Mesodermal cell (in vitro differentiated cells): ENCODE measurements around the gene KLLN.
"Not testable (repeated sequence)": the region's sequence is repeated elsewhere in the genome, so short reads cannot be mapped to it uniquely, and the experiment has no call there.

ENCODE experiments used
- H3K27ac ChIP-seq: 2 replicates; pipeline ENCODE4 v1.7.0; 2013; ENCODE audit warnings: mild to moderate bottlenecking, low read depth, low read length, moderate library complexity; ENCODE audit not compliant: severe bottlenecking
- H3K36me3 ChIP-seq: 2 replicates; pipeline ENCODE4 v1.7.1; 2013; ENCODE audit warnings: mild to moderate bottlenecking, low read length, moderate library complexity; ENCODE audit not compliant: control insufficient read depth, insufficient read depth
- H3K4me1 ChIP-seq: one replicate; pipeline ENCODE4 v1.7.1; 2013; ENCODE audit warnings: mild to moderate bottlenecking, low read length; ENCODE audit not compliant: insufficient read depth, control insufficient read depth, poor library complexity, severe bottlenecking
- H3K4me3 ChIP-seq: 2 replicates; pipeline ENCODE4 v1.7.0; 2013; ENCODE audit warnings: low read length, control low read depth, mild to moderate bottlenecking; ENCODE audit not compliant: insufficient read depth, poor library complexity, severe bottlenecking; ENCODE audit errors: extremely low read depth
- H3K9me3 ChIP-seq: 2 replicates; pipeline ENCODE4 v1.7.1; 2013; ENCODE audit warnings: mild to moderate bottlenecking, low read length, moderate library complexity; ENCODE audit not compliant: control insufficient read depth
- WGBS, 2 experiments: methylation state at CpG; one replicate each; pipeline ENCODE4 v1.1.5; 2013; ENCODE audit warnings: missing lambda C conversion rate in 2 of 2; ENCODE audit not compliant: insufficient coverage in 2 of 2; 5-methylcytosine and 5-hydroxymethylcytosine counted together

KLLN gene

DNA sequence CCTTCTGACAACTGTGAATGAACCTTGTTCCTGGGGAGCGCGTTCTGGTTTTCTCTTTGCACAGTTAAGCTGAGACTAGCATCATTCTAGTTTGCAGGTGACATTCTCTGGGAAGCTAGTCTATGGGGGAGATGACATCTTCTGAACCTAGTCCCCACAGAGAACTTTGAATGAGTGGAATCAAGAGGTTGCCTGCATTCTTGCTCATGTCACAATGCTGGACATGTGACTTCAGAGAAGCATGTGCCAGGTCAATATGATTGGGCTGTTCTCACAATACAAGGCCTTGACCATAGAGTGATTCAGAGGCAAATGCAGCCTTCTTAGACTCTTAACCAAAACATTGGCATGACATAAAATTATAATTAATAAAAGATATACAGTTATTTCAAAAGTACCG is 22.1 kb downstream of the KLLN start:
- Histone ChIP-seq H3K27ac (no peak overlapping the region), H3K4me1 (no peaks in the 10 kb centered on the region), H3K36me3 (no peaks in the 10 kb centered on the region), H3K4me3 (no peak overlapping the region), H3K9me3 (no peaks in the 10 kb centered on the region)
- 100% methylated on average over 2 of the region's 3 CpGs for WGBS, 2 experiments

DNA sequence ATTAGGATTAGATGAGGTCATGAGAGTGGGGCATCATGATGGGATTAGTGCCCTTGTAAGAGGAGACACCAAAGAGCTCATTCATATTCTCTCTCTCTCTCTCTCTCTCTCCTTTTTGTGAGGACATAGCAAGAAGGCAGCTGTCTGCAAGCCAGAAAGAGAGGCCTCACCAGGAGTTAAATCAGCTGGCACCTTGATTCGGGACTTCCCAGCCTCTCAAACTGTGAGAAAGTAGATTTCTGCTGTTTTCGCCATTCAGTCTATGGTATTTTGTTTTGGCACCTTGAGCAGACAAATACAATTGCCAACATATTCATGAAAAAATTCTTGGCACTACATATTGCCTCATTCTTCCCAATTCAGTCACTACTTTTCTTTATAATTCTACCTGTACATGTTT is 24.7 kb downstream of the KLLN start:
- H3K4me1 ChIP-seq: no peaks in the 10 kb centered on the region
- no peaks in the 10 kb centered on the region for H3K36me3 ChIP-seq
- no peaks in the 10 kb centered on the region for H3K9me3 ChIP-seq
- H3K4me3 ChIP-seq: no peak overlapping the region
- 93 to 100% methylated on average over 1 to 2 of the region's 2 CpGs for WGBS, 2 experiments
- H3K27ac ChIP-seq: no peak overlapping the region

DNA sequence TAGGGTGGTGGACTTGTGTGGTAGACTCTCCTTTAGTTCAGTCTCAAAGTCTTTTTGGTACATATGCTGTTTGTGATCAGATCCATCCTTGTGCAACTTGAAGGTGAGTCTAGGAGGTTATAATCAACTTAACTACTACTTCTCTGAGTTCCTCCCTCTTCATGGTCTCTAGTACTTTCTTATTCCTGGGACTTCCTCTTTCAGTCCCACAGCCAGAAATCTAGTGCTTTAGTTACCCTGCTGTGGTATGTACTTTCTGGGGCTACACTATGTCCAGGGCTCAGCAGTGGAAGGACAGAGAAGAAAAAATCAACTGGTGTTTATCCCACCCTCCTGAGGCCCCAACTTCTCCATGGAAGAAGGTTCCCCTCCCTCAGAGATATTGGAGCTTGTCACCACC is 25.9 kb downstream of the KLLN start:
- no peaks in the 10 kb centered on the region for H3K4me1 ChIP-seq
- no peaks in the 10 kb centered on the region for H3K36me3 ChIP-seq
- H3K4me3 ChIP-seq: no peak overlapping the region
- H3K9me3 ChIP-seq: no peaks in the 10 kb centered on the region
- no peak overlapping the region for H3K27ac ChIP-seq

DNA sequence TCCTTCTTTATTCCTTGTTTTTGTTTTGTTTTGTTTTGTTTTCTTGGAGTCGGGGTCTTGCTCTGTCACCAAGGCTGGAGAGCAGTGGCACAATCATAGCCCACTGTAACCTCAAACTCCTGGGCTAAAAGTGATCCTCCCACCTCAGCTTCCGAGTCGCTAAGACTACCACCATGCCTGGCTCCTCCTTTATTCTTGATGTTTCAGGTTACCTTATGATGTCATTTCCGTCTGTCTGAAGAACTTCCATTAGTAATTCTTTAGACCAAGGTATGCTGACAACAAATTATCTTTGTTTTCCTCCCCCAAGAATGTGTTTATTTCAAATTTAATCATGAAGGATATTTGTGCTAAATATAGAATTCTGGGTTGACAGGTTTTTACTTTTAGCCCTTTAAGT is 27.2 kb downstream of the KLLN start:
- no peaks in the 10 kb centered on the region for H3K4me1 ChIP-seq
- no peak overlapping the region for H3K4me3 ChIP-seq
- no peaks in the 10 kb centered on the region for H3K9me3 ChIP-seq
- 82 to 92% methylated on average over 3 to 4 of the region's 4 CpGs for WGBS, 2 experiments
- no peak overlapping the region for H3K27ac ChIP-seq
- no peaks in the 10 kb centered on the region for H3K36me3 ChIP-seq

DNA sequence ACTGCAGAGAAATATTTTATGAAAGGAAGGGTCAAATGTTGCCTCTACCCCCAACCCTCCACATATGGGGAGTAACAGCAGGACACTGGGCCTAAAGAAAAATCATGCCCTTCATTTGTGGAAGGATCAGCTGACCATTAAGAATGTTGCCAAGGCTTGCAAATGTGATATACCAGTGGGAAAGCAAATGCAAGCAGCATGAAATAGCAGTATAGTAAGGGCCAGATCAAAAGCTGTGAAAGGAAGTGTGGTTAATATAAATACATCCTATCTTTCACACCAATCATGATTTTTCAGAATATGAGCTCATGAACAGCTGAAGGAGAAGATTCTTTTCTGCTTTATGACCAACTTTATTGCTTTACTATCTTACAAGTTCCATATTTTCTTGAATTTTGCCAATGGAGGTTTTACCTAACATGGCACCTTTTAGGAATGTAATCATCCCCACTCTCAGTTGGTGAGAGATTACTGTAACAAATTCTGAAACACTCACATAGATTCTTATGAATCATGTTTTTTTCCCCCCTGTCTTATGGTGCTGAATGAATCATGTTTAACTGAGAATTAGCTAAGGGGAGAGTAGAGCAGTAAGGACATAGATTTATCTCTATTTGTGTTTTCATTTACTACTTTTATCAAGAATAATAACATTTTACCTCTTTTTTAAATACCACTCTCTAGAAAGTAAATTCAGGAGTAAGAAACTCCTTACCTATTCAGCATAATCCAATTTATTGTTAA is 33.2 kb downstream of the KLLN start:
- Histone ChIP-seq H3K4me1 (no peaks in the 10 kb centered on the region), H3K9me3 (no peaks in the 10 kb centered on the region), H3K36me3 (no peaks in the 10 kb centered on the region), H3K27ac (no peak overlapping the region), H3K4me3 (no peak overlapping the region)

DNA sequence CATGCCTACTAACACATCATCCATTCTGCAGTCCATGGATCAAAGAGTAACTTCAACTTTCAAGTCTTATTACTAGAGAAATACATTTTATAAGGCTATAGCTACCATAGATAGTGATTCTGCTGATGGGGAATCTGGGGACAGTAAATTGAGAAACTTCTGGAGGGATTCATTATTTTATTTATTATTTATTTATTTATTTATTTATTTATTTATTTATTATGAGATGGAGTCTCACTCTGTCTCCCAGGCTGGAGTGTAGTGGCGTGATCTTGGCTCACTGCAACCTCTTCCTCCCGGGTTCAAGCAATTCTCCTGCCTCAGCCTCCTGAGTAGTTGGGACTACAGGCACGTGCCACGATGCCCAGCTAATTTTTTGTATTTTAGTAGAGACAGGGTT is 34.3 kb downstream of the KLLN start:
- H3K9me3 ChIP-seq, H3K36me3 ChIP-seq, H3K4me3 ChIP-seq, H3K4me1 ChIP-seq, H3K27ac ChIP-seq: not testable (repeated sequence)
- 86 to 90% methylated on average over 3 to 4 of the region's 4 CpGs for WGBS, 2 experiments

DNA sequence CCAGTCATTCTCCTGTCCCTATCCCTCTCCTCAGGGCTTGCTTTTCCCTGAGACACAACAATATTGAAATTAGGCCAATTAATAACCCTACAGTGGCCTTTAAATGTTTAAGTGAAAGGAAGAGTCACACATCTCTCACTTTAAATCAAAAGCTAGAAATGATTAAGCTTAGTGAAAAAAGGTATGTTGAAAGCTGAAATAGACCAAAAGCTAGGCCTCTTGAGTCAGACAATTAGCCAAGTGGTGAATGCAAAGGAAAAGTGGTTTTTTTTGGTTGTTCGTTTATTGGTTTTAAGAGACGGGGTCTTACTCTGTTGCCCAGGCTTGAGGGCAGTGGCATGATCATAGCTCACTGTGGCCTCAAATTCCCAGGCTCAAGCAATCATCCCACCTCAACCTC is 35.7 kb downstream of the KLLN start:
- H3K9me3 ChIP-seq: no peaks in the 10 kb centered on the region
- no peak overlapping the region for H3K4me3 ChIP-seq
- 76 to 100% methylated on average over 2 of the region's 2 CpGs for whole genome bisulfite sequencing, 2 experiments
- no peak overlapping the region for H3K27ac ChIP-seq
- H3K36me3 ChIP-seq: no peaks in the 10 kb centered on the region
- H3K4me1 ChIP-seq: no peaks in the 10 kb centered on the region

DNA sequence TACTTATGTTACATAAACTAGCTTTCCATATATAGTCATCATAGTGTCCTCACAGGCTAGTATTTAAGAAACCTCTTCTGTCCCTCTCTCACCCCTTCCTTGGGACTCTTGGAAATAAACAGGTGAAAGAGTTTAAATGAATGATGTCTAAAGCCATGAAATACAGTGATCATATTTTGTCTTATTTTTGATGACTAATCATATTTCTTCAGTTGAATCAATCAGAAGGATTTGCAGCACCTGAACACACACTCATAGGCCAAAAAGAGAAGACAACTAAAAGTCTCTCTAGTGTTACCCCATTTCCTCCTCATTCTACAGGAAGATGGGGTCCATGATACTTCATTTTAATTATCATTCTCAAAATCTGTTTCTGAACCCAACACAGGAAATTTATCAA is 36.7 kb downstream of the KLLN start:
- no peak overlapping the region for H3K4me3 ChIP-seq
- H3K9me3 ChIP-seq: no peaks in the 10 kb centered on the region
- H3K36me3 ChIP-seq: no peaks in the 10 kb centered on the region
- no peaks in the 10 kb centered on the region for H3K4me1 ChIP-seq
- no peak overlapping the region for H3K27ac ChIP-seq

DNA sequence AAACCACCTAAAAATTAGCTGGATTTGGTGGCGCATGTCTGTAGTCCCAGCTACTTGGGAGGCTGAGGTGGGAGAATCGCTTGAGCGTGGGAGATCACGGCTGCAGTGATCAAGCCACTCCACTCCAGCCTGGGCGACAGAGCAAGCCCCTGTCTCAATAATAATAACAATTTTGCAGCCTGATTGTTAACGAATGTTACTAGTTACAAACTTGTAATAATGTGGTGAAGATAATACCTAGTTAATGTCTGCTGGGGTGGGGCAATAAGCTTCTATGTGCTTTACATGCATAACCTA is 44.1 kb downstream of the KLLN start:
- 100% methylated on average over 3 of the region's 6 CpGs; no CpG with 5 or more reads in 1 of the 2 experiments for WGBS, 2 experiments

DNA sequence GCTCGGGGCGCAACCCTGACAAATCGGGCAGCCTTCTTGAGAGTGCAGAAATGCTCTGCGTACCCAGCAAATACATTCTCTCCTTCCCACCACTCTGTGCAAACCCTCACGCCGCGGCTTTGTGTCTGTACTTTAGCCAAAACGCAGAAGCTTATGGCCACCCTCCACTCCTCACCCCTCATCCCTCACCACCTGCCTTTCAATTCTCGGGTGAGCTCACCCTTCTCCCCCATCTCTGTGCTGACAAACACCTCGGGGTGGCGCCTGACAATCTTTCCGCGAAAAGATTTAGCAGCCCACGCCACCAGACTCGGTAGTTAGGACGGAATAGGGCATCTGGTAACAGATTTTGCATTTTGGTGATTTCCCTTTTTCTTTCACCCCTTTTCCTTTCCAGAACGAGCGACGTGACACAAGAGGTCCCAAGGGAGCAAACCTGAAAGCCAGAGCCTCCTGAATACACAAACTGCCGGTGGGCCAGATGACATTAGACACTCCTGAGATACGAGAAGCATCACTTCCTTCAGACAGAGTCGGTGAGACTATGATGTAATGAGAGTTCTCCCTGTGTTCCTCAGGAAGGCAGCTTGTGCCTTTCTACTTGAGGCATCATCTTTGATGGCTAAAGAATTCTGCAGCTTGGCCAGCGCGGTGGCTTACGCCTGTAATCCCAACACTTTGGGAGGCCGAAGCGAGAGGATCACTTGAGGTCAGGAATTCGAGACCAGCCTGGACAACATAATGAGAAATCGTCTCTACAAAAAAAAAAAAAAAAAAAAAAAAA is 44.6 kb downstream of the KLLN start:
- WGBS, 2 experiments: 15 to 18% methylated on average over 17 to 23 of the region's 29 CpGs
- H3K9me3 ChIP-seq: no peaks in the 10 kb centered on the region

More for the DNA sequence above, 44.1 kb downstream of the KLLN start:
- no peak overlapping the region for H3K4me3 ChIP-seq
- H3K9me3 ChIP-seq: no peaks in the 10 kb centered on the region
- no peak overlapping the region for H3K27ac ChIP-seq
- H3K36me3 ChIP-seq: no peaks in the 10 kb centered on the region
- H3K4me1 ChIP-seq: no peaks in the 10 kb centered on the region

More for the DNA sequence above, 44.6 kb downstream of the KLLN start:
- no peaks in the 10 kb centered on the region for H3K4me1 ChIP-seq
- H3K27ac ChIP-seq: peak overlapping the region; percentile 34
- H3K36me3 ChIP-seq: no peaks in the 10 kb centered on the region
- peak overlapping the region; percentile 87 for H3K4me3 ChIP-seq
